Activated CD8-positive, alpha-beta memory T cell treated with anti-CD3 and anti-CD28 coated beads for 4 hours (primary cell): ENCODE measurements around the gene TEX48.

Experiments used
- DNase-seq, 2 donors: peaks; one replicate each; pipeline ENCODE4 v3.0.0-alpha.2; 2020; ENCODE audit warnings: low read depth in 2 of 2

TEX48 gene

GRCh38 chr9:114621561-114621960, 60.4 kb downstream of the TEX48 start:
- no peak for DNase-seq

DNA sequence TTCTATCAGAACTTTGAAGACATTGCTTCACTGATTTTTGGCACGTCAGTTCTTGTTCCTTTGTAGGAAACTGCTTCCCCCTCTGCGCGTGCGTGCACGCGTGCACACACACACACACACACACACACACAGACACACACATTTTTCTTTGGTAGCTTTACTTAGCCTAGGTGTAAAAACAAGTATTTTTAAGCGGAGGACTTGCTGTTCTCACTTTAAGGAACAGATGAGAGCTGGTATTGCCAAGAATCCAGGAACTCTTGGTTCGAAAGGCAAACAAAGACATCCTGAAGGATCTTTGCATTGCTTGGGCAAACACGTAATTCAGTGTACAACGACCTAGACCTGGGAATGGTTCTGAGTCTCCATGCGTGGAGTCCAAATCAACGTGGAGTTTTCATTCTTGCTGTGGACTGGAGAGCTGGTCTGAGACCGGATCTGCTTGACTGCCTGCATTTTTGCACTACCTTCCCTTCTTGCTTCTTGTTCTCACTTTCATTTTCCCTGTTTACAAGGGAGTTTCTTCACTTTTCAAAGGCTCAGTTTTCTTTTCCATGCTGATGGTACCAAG, 62.7 kb downstream of the TEX48 start:
- DNase-seq = no peak

DNA sequence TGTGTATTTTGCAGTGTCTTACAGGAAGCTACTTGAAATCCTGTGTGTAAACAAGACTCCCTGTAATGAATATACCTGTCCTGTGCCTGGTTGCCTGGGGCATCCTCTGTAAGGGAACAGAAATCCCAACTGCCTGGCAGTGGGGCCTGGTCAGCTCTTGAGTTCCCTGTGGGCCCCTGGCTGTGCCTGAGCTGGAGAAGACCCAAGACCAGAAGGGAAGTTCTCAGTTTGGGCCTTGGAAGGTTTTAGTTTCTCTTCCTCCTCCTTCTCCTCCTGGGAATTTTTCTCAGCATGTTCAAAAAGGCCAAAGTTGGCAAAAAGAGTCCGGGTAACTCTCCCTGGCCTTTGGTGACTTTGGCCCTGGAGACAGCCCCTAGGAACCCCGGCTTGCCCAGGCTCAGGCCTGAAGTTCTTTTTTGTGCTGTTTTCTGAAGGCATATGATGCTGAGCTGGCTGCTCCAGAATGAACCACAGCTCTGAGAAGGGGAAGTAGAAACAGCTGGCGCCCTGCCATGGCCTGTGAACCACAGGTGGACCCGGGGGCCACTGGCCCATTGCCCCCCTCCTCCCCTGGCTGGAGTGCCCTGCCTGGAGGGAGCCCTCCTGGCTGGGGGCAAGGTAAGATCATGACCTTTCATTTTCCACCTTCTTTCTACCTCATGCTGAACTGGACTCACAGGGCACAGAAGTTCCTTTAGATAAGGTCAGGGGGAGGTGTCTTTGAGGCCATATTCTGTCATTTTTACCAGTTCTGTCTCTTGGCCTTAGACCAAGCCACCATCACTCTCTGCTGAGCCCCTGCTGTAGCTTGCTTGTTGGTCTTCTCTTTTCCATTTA, 65.1 kb downstream of the TEX48 start:
- no peak for DNase-seq
